ENCODE data around the gene RAI14.
A peak's percentile ranks its signal among the peaks of the same experiment; 100 is the strongest.
"Not testable (repeated sequence)": the region's sequence is repeated elsewhere in the genome, so short reads cannot be mapped to it uniquely, and the experiment has no call there.

RAI14 gene

DNA sequence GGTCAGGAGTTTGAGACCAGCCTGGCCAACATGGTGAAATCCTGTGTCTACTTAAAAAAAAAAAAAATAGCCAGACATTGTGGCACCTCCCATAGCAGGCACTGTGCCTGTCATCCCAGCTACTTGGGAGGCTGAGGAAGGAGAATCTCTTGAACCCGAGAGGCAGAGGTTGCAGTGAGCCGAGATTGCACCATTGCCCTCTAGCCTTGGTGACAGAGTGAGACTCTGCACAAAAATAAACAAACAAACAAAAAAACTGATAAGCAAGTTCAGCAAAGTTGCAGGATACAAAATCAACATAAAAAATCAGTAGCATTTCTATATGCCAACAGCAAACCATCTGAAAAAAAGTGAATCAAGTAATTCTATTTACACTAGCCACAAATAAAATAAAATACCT is 118.0 kb downstream of the RAI14 start:
- in situ Hi-C loops (cut with HindIII; ENCODE audit: low pct_ligation_motif_present, low sequenced_read_pairs): no loop called here
- Histone ChIP-seq H3K36me3 (replicated peaks) (peaks cover 11% of the 10 kb centered on the region), H3K4me3 (ENCODE audit: low read depth, low read length) (no peak overlapping the region), H3K27me3 (replicated peaks) (no peaks in the 10 kb centered on the region), H3K27ac (no peak overlapping the region)
- TF ChIP-seq, protein P1, sequence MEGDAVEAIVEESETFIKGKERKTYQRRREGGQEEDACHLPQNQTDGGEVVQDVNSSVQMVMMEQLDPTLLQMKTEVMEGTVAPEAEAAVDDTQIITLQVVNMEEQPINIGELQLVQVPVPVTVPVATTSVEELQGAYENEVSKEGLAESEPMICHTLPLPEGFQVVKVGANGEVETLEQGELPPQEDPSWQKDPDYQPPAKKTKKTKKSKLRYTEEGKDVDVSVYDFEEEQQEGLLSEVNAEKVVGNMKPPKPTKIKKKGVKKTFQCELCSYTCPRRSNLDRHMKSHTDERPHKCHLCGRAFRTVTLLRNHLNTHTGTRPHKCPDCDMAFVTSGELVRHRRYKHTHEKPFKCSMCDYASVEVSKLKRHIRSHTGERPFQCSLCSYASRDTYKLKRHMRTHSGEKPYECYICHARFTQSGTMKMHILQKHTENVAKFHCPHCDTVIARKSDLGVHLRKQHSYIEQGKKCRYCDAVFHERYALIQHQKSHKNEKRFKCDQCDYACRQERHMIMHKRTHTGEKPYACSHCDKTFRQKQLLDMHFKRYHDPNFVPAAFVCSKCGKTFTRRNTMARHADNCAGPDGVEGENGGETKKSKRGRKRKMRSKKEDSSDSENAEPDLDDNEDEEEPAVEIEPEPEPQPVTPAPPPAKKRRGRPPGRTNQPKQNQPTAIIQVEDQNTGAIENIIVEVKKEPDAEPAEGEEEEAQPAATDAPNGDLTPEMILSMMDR (IDR thresholded peaks at IDR 0.05; ENCODE audit: low read depth, low read length, missing control alignments): no peak
- no peak for DNase-seq

DNA sequence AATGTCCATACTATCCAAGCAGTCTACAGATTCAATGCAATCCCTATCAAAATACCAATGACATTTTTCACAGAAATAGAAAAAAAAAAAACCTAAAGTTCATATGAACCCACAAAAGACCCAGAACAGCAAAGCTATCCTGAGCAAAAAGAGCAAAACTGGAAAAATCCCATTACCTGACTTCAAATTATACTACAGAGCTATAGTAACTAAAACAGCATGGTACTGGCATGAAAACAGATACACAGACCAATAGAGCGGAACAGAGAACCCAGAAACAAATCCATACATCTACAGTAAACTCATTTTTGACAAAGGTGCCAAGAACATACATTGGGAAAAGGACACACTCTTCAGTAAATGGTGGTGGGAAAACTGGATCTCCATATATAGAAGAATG is 118.5 kb downstream of the RAI14 start:
- peaks cover 14% of the 10 kb centered on the region for H3K36me3 ChIP-seq (replicated peaks)
- in situ Hi-C loops (cut with HindIII; ENCODE audit: low pct_ligation_motif_present, low sequenced_read_pairs); H3K27ac ChIP-seq; H3K4me3 ChIP-seq (ENCODE audit: low read depth, low read length); H3K27me3 ChIP-seq (replicated peaks); DNase-seq: not testable (repeated sequence)

DNA sequence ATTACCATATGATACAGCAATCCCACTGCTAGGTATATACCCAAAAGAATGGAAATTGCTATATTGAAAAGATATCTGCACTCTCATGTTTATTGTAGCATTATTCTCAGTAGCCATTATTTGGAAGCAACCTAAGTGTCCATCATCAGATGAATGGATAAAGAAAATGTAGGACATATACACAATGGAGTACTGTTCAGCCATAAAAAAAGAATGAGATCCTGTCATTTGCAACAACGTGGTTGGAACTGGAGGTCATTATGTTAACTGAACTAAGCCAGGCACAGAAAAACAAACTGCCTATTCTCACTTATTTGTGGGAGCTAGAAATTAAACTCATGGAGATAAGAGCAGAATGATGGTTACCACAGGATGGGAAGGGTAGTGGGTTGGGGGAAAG is 119.8 kb downstream of the RAI14 start:
- in situ Hi-C loops (cut with HindIII; ENCODE audit: low pct_ligation_motif_present, low sequenced_read_pairs): no loop called here
- TF ChIP-seq, protein P1 (IDR thresholded peaks at IDR 0.05; ENCODE audit: low read depth, low read length, missing control alignments): no peak
- Histone ChIP-seq H3K4me3 (ENCODE audit: low read depth, low read length) (no peak overlapping the region), H3K27ac (no peak overlapping the region), H3K36me3 (replicated peaks) (peaks cover 12% of the 10 kb centered on the region), H3K27me3 (replicated peaks) (no peaks in the 10 kb centered on the region)
- DNase-seq: no peak

DNA sequence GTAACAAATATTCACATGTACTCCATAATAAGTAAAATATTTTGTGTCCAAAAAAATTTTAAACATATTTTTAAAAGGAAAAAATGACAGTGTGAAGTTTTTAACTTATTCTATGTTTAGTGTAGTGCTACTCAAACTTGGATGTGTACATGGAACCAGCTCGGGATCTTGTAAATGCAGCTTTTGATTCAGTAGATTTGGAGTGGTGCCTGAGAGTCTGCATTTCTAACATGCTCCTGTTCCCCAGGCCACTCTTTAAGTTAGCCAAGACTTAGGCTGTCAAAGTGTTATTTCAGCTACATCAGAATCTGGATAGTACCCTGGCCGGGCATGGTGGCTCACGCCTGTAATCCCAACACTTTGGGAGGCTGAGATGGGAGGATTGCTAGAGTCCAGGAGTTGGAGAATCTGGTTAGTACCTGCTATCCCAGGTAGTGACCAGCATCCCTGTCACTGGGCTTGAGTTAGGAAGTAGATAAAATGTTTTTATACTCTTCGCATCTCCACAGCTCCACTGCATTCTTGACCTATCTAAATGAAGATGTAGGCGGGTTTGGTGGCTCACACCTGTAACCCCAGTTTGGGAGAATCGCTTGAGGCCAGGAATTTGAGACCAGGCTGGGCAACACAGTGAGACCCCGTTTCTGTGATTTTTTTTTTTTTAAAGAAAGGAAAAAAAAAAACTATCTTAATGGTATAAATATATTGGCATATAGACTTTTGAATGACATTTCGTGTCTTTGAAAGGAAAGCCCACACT is 122.1 kb downstream of the RAI14 start:
- in situ Hi-C loops (cut with HindIII; ENCODE audit: low pct_ligation_motif_present, low sequenced_read_pairs): no loop called here
- Histone ChIP-seq H3K27me3 (replicated peaks) (no peaks in the 10 kb centered on the region), H3K4me3 (ENCODE audit: low read depth, low read length) (no peak overlapping the region), H3K27ac (no peak overlapping the region), H3K36me3 (replicated peaks) (peaks cover 13% of the 10 kb centered on the region)
- TF ChIP-seq, protein P1 (IDR thresholded peaks at IDR 0.05; ENCODE audit: low read depth, low read length, missing control alignments): no peak
- DNase-seq: no peak

DNA sequence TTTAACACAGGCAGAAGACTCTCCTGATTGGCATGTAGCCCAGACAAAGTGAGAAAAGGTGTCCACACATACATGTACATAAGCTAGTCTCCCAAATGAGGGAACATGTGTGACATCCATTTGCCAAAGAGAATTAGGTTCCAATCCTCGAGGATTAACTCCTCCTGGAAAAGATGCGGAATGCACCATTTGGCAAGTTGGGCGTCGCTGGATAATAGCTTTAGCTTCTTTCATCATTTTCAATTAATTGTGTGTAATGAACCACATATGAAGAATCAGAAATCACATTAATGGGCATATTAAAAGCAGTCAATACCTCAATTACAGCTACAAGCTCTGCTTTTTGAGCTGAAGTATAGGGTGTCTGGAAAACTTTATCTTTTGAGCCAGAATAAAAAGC is 127.8 kb downstream of the RAI14 start:
- H3K27me3 ChIP-seq (replicated peaks); H3K4me3 ChIP-seq (ENCODE audit: low read depth, low read length); H3K27ac ChIP-seq; in situ Hi-C loops (cut with HindIII; ENCODE audit: low pct_ligation_motif_present, low sequenced_read_pairs); DNase-seq: not testable (repeated sequence)
- peaks cover 22% of the 10 kb centered on the region for H3K36me3 ChIP-seq (replicated peaks)

DNA sequence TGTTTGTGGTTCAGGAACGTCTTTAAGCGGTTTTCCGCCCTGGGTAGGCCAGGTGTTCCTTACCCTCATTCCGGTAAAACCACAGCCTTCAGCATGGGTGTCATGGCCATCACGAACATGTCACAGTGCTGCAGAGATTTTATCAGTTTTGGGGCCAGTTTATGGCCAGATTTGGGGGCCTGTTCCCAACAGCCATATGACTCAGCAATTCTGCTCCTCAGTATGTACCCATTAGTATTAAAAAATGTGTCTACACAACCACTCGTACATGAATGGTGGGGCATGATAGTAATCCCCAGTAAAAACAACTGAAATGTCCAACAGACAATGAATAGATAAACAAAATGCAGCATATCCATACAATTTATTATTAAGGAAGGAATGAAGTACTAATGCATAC is 130.9 kb downstream of the RAI14 start:
- DNase-seq: no peak
- peaks cover 12% of the 10 kb centered on the region for H3K36me3 ChIP-seq (replicated peaks)
- no peak overlapping the region for H3K4me3 ChIP-seq (ENCODE audit: low read depth, low read length)
- in situ Hi-C loops (cut with HindIII; ENCODE audit: low pct_ligation_motif_present, low sequenced_read_pairs): no loop called here
- TF ChIP-seq, protein P1 (IDR thresholded peaks at IDR 0.05; ENCODE audit: low read depth, low read length, missing control alignments): no peak
- H3K27ac ChIP-seq: no peak overlapping the region
- no peaks in the 10 kb centered on the region for H3K27me3 ChIP-seq (replicated peaks)

DNA sequence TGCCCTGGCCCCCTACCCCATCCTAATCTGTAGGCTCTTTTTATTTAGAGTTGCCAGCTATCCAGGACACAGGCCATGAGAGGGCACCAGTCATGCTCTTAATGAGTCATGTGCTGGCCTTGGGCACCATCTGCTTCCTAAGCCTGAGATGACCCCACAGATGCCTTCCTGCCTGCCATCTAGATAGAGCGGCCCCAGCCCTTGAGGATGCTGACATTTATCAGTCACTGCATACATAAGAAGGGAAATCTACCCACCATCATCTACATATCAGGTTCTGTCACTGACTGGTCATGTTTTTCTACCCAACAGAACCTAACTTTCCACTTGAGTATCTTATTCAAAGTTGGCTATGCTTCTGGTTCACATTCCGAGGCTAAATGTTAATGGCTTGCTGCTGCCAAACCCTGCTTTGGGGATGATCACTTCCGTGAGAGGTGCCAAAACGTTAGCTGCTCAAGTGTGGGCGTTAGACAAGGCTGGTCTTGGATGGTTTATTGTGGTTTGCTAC is 132.9 kb downstream of the RAI14 start:
- H3K27me3 ChIP-seq (replicated peaks): no peaks in the 10 kb centered on the region
- no peak overlapping the region for H3K4me3 ChIP-seq (ENCODE audit: low read depth, low read length)
- peak; percentile 11 for DNase-seq
- TF ChIP-seq, protein P1 (IDR thresholded peaks at IDR 0.05; ENCODE audit: low read depth, low read length, missing control alignments): no peak
- H3K27ac ChIP-seq: no peak overlapping the region
- H3K36me3 ChIP-seq (replicated peaks): peaks cover 12% of the 10 kb centered on the region
- in situ Hi-C loops (cut with HindIII; ENCODE audit: low pct_ligation_motif_present, low sequenced_read_pairs): no loop called here
